Neutrophil (primary cell): Measurements from ENCODE around the gene IRGM.
"Not testable (repeated sequence)": the region's sequence is repeated elsewhere in the genome, so short reads cannot be mapped to it uniquely, and the experiment has no call there.

Experiments
- H3K27ac ChIP-seq: fragments of 200-600 bp; sonication (generic); 2 replicates; pipeline ENCODE4 v1.5.1; 2016; ENCODE audit warnings: mild to moderate bottlenecking, moderate library complexity
- H3K27me3 ChIP-seq: fragments of 200-600 bp; sonication (generic); 2 replicates; pipeline ENCODE4 v1.6.0; 2016; ENCODE audit warnings: mild to moderate bottlenecking
- H3K36me3 ChIP-seq: fragments of 200-600 bp; sonication (generic); 2 replicates; pipeline ENCODE4 v1.5.1; 2017
- H3K4me1 ChIP-seq, 2 experiments: fragments of 200-600 bp in 1 of 2; sonication (generic) in 1 of 2; 1 replicate in 1 of 2; 2 replicates in 1 of 2; pipeline versions ENCODE4 v1.5.1 to v1.6.1; 2013 to 2016; ENCODE audit warnings: low read depth in 1 of 2, low read length in 1 of 2, mild to moderate bottlenecking in 1 of 2, moderate library complexity in 1 of 2; ENCODE audit not compliant: control insufficient read depth in 1 of 2, insufficient read depth in 1 of 2
- H3K4me3 ChIP-seq, 2 experiments: fragments of 200-600 bp in 1 of 2; sonication (generic) in 1 of 2; 1 replicate in 1 of 2; 2 replicates in 1 of 2; pipeline ENCODE4 v1.5.1; 2013 to 2016; ENCODE audit warnings: low read depth in 1 of 2, low read length in 1 of 2, mild to moderate bottlenecking in 1 of 2, moderate library complexity in 1 of 2
- H3K9me3 ChIP-seq: fragments of 200-600 bp; sonication (generic); 2 replicates; pipeline ENCODE4 v1.5.1; 2016
- TF ChIP-seq, protein P1 (sequence below): fragments of 200-600 bp; sonication (generic); IDR thresholded peaks from 2 replicates; pipeline ENCODE4 v1.5.1; 2016; ENCODE audit warnings: antibody characterized with exemption

IRGM gene

DNA sequence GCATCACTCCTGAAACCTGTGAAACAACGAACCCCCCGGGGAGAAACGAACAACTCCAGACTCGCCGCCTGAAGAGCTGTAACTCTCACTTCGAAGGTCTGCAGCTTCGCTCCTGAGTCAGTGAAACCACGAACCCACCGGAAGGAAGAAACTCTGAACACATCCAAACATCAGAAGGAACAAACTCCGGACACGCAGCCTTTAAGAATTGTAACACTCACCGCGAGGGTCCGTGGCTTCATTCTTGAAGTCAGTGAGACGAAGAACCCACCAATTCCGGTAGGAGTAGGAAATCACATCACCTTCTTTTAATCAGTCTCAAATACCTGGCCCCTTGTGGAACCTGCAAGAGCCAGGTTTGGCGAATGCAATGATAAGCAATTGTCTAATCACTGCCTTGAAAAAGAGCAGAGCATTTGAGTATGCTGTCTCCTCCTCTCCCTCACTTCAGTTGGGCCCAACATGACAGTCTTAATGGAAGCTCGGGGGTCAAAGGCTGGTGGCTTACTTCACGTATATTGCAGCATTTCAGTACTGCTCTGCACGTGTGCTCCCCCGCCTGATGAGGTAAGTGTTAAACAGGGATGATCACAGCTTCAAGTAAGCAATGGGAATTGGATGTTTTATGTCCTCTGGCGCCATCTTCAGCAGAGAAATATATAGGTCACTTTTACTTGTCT is 473 bp downstream of the IRGM start:
- H3K4me3 ChIP-seq = peak overlapping the region; percentile 47 to 54

DNA sequence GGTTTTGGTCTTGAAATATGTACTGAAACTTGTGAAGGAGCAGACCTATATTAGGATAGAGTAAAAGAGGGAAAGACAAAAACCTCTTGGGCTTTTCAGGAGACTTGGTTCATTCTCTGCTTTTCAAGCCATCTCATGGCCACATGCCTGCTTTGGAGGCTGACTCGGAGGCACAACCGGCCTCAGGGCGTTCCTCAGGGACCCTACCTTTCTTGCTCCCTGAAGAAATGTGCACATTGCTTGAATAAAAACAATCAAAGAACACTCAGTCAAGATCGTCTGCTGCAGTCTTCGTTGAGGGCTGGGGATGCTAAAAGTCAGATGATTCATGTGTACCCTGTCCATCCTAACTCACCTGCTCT is 994 bp downstream of the IRGM start:
- TF ChIP-seq, protein P1, sequence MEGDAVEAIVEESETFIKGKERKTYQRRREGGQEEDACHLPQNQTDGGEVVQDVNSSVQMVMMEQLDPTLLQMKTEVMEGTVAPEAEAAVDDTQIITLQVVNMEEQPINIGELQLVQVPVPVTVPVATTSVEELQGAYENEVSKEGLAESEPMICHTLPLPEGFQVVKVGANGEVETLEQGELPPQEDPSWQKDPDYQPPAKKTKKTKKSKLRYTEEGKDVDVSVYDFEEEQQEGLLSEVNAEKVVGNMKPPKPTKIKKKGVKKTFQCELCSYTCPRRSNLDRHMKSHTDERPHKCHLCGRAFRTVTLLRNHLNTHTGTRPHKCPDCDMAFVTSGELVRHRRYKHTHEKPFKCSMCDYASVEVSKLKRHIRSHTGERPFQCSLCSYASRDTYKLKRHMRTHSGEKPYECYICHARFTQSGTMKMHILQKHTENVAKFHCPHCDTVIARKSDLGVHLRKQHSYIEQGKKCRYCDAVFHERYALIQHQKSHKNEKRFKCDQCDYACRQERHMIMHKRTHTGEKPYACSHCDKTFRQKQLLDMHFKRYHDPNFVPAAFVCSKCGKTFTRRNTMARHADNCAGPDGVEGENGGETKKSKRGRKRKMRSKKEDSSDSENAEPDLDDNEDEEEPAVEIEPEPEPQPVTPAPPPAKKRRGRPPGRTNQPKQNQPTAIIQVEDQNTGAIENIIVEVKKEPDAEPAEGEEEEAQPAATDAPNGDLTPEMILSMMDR = peak; percentile 1
- Histone ChIP-seq H3K9me3 (no peaks in the 10 kb centered on the region), H3K27me3 (no peaks in the 10 kb centered on the region), H3K36me3 (no peaks in the 10 kb centered on the region), H3K27ac (peak overlapping the region; percentile 80), H3K4me1 (peaks cover 10 to 15% of the 10 kb centered on the region in 2 experiments), H3K4me3 (peak overlapping the region; percentile 47 to 54)

More for the DNA sequence above, 473 bp downstream of the IRGM start:
- no peaks in the 10 kb centered on the region for H3K9me3 ChIP-seq
- TF ChIP-seq, protein P1 = peak; percentile 62
- no peaks in the 10 kb centered on the region for H3K27me3 ChIP-seq
- H3K27ac ChIP-seq = peak overlapping the region; percentile 80
- peaks cover 10 to 15% of the 10 kb centered on the region in 2 experiments for H3K4me1 ChIP-seq
- no peaks in the 10 kb centered on the region for H3K36me3 ChIP-seq

DNA sequence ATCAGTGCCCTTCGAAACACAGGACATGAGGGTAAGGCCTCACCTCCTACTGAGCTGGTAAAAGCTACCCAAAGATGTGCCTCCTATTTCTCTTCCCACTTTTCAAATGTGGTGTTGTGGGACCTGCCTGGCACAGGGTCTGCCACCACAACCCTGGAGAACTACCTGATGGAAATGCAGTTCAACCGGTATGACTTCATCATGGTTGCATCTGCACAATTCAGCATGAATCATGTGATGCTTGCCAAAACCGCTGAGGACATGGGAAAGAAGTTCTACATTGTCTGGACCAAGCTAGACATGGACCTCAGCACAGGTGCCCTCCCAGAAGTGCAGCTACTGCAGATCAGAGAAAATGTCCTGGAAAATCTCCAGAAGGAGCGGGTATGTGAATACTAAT is 1.9 kb downstream of the IRGM start:
- Histone ChIP-seq H3K4me1 (peaks cover 10 to 15% of the 10 kb centered on the region in 2 experiments), H3K4me3 (no peak overlapping the region), H3K9me3 (no peaks in the 10 kb centered on the region), H3K27me3 (no peaks in the 10 kb centered on the region), H3K36me3 (no peaks in the 10 kb centered on the region), H3K27ac (no peak overlapping the region)
- TF ChIP-seq, protein P1 = no peak

DNA sequence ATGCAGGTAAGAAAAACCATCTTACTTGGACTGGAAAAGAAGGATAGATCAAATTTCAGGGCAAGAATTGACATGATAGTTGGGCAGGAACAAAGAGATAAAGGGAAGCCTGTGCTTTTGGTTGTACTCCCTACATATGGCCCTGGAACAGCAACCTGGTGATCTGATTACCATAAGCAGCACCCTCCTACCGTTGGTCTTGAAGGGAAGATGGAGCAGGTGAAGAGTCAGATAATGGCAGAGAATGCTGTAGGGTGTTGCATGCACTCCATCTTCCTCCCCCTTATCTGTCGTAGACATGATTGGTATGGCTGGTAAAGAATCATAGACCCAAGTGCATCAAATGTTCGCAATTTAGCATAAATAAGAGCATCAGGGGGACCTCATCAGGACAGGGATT is 4.7 kb downstream of the IRGM start:
- TF ChIP-seq, protein P1 = no peak
- Histone ChIP-seq H3K27me3 (no peaks in the 10 kb centered on the region), H3K27ac (no peak overlapping the region)

DNA sequence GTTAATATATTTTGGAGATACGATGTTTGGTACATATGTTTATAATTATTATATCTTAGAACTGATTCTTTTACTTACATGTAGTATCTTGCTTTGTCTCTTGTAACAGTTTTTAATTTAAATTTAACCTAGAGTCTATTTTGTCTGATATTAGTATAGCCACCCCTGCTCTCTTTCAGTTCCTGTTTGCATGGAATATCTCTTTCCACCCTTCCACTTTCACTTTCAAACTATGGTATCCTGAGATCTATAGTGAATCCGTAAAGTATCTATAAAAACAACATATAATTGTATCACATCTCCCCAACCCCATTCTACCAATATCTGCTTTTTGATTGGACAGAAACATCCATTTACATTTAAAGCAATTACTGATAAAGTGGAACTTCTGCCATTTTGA is 7.2 kb downstream of the IRGM start:
- Histone ChIP-seq H3K36me3 (no peaks in the 10 kb centered on the region), H3K9me3 (no peaks in the 10 kb centered on the region), H3K4me3 (no peak overlapping the region), H3K27ac (no peak overlapping the region), H3K27me3 (no peaks in the 10 kb centered on the region), H3K4me1 (no peaks in the 10 kb centered on the region)
- TF ChIP-seq, protein P1 = no peak

More for the DNA sequence above, 4.7 kb downstream of the IRGM start:
- Histone ChIP-seq H3K4me1 (peaks cover 10 to 14% of the 10 kb centered on the region in 2 experiments), H3K4me3 (no peak overlapping the region), H3K36me3 (no peaks in the 10 kb centered on the region), H3K9me3 (no peaks in the 10 kb centered on the region)

DNA sequence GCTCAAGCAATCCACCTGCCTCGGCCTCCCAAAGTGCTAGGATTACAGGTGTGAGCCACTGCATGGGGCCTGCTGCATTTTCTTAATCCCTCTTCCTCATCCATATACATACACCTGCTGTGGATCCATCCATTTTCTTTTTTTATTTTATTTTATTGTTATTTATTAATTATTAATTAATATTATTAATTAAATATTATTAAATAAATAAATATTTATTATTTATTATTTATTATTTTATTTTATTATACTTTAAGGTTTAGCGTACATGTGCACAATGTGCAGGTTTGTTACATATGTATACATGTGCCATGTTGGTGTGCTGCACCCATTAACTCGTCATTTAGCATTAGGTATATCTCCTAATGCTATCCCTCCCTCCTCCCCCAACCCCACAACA is 10.4 kb downstream of the IRGM start:
- not testable (repeated sequence) for H3K27me3 ChIP-seq, H3K9me3 ChIP-seq, H3K4me3 ChIP-seq, H3K4me1 ChIP-seq, H3K27ac ChIP-seq, H3K36me3 ChIP-seq
